ENCODE measurements around the gene PSMD3. TPM values are rescaled to one million over a fixed set of nuclear protein-coding genes. Genes with fewer than 3 reads are reported as not detected.

Gene PSMD3
- total RNA-seq, 4 donors from 2014 or later, result 72.2 to 121 (median 84.7) TPM

DNA sequence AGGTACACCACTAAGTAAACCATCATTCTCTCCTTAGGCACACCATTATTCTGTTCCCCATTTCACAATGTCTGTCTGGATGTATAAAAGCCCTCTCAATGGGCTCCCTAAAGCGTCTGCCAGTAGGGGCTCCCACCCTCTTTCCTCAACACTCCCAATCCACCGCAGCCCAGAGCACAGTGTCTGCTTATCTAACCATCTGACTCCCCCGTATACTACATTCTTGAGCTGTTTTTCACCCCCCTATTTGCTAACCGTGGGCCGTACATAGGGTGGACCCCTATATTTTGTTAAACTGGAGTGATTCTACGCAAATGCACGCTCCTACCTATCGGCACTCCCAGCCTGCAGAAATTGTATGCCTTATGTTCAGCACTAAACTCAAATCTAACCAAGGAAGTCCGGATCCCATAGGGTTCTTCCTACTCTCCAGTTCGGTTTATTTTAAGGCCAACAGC, 685 bp upstream of the PSMD3 start:
- no peak for DNase-seq
- no peak for TF ChIP-seq POLR2A (IDR thresholded peaks at IDR 0.05)
- TF ChIP-seq, protein P1, sequence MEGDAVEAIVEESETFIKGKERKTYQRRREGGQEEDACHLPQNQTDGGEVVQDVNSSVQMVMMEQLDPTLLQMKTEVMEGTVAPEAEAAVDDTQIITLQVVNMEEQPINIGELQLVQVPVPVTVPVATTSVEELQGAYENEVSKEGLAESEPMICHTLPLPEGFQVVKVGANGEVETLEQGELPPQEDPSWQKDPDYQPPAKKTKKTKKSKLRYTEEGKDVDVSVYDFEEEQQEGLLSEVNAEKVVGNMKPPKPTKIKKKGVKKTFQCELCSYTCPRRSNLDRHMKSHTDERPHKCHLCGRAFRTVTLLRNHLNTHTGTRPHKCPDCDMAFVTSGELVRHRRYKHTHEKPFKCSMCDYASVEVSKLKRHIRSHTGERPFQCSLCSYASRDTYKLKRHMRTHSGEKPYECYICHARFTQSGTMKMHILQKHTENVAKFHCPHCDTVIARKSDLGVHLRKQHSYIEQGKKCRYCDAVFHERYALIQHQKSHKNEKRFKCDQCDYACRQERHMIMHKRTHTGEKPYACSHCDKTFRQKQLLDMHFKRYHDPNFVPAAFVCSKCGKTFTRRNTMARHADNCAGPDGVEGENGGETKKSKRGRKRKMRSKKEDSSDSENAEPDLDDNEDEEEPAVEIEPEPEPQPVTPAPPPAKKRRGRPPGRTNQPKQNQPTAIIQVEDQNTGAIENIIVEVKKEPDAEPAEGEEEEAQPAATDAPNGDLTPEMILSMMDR (IDR thresholded peaks at IDR 0.05), result no peak
- intact Hi-C loops (cut with DNase I), result loop anchor here (1.0 kb wide), 1 partner anchor 21 kb away; no protein-coding TSS in a partner anchor
- Histone ChIP-seq H3K9me3 (no peaks in the 10 kb centered on the region), H3K27ac (peak overlapping the region; percentile 92 to 97 (median 95)), H3K4me1 (peaks cover 15 to 37% (median 21%) of the 10 kb centered on the region in 3 donors), H3K36me3 (peaks cover 5 to 15% (median 8%) of the 10 kb centered on the region in 3 donors), H3K4me3 (peak overlapping the region; percentile 36 to 97 (median 90)), H3K27me3 (peaks cover 0 to 22% (median 0%) of the 10 kb centered on the region in 4 donors)
- WGBS, 2 donors, result 1 to 3% methylated on average over 9 to 10 of the region's 10 CpGs

DNA sequence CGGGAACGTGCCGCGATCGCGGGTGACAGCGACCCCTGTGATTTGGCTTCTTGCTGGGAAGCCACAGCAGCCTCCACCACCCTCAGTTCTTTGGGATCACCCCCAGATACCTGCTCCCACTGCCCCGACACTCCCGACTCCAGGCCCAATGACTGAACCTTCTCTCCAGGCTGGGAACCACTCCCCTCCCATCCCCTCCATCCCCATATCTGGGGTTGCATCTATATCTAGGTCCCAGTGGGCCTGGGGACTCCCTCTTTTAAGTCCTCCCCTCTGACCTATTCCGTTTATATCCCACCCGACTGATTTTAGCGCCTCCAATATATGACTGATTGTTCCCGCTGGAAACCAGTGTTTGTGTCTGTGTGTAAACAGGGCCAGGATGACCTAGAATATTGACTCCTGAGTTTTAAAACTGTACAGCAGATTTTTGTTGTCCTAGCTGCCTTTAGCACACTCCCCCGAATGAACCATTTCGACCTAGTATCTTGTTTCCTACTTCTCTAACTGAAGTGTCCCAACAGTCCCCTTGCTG, 667 bp downstream of the PSMD3 start:
- H3K9me3 ChIP-seq, result no peaks in the 10 kb centered on the region
- no peak for DNase-seq
- intact Hi-C loops (cut with DNase I), result no loop called here
- WGBS, 2 donors, result 0 to 1% methylated on average over 15 of the region's 15 CpGs
- peaks cover 14 to 29% (median 17%) of the 10 kb centered on the region in 3 donors for H3K36me3 ChIP-seq
- peaks cover 15 to 37% (median 21%) of the 10 kb centered on the region in 3 donors for H3K4me1 ChIP-seq
- H3K27me3 ChIP-seq, result peaks cover 0 to 13% (median 0%) of the 10 kb centered on the region in 4 donors
- TF ChIP-seq POLR2A (IDR thresholded peaks at IDR 0.05), result no peak
- TF ChIP-seq, protein P1 (IDR thresholded peaks at IDR 0.05), result no peak
- H3K27ac ChIP-seq, result peak overlapping the region; percentile 92 to 97 (median 95)
- H3K4me3 ChIP-seq, result peak overlapping the region; percentile 89 to 98 (median 94)

DNA sequence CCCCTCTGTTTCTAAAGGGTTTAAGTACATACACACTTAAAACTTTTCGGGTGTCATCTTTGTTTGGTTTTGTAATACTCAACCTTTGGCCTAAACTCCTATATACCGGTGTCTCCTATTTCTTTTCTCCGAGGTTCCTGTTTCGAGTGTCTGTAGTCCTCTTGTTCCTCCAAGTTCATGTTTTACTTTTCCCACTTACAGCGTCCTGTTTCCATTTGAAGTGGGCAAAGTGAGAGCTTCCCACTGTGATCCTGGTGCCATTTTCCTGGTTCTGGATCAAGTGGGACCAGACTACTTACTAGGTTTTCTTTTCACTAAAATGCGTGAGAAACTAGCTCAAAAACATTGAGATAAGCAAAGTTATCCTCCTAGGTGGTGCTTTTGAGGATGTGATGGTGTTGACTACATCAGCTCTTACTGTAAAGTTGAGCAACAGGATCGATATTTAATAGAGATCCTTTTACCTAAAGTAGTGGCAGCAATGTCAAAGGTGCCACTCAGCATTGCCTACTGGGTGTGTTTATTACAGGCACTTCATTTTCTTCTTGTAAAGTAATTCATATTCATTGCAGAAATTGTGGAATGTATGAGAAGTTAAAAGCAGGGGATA, 1.3 kb downstream of the PSMD3 start:
- peaks cover 15 to 37% (median 21%) of the 10 kb centered on the region in 3 donors for H3K4me1 ChIP-seq
- intact Hi-C loops (cut with DNase I), result no loop called here
- DNase-seq, result no peak
- peaks cover 19 to 35% (median 23%) of the 10 kb centered on the region in 3 donors for H3K36me3 ChIP-seq
- no peaks in the 10 kb centered on the region for H3K9me3 ChIP-seq
- peak overlapping the region; percentile 89 to 98 (median 94) for H3K4me3 ChIP-seq
- TF ChIP-seq POLR2A (IDR thresholded peaks at IDR 0.05), result no peak
- TF ChIP-seq, protein P1 (IDR thresholded peaks at IDR 0.05), result no peak
- 11 to 15% methylated on average over 7 of the region's 7 CpGs for WGBS, 2 donors
- H3K27ac ChIP-seq, result peak overlapping the region in 3 of 4 donors; percentile 94 to 97 (median 96)
- peaks cover 0 to 7% (median 0%) of the 10 kb centered on the region in 4 donors for H3K27me3 ChIP-seq

DNA sequence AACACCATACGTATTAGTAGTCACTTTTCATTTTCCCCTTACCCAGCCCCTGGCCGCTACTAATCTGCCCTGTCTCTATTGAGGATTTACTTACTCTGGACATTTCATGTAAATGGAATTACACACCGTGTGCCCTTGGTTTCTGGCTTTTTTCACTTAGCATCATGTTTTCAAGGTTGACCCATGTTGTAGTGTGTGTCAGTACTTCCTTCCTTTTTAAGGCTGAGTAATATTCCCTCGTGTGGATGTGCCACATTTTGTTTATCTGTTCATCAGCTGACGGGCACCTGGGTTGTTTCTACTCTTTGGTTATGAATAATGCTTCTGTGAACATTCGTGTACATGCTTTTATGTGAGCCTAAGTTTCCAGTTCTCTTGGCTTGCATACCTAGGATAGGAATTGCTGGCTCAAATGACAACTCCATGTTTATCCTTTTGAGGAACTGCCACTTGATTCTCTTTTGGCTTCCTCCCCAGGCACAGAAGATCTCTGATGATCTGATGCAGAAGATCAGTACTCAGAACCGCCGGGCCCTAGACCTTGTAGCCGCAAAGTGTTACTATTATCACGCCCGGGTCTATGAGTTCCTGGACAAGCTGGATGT, 7.7 kb downstream of the PSMD3 start:
- intact Hi-C loops (cut with DNase I), result no loop called here
- 83 to 85% methylated on average over 8 to 11 of the region's 11 CpGs for WGBS, 2 donors
- TF ChIP-seq, protein P1 (IDR thresholded peaks at IDR 0.05), result no peak
- no peak for TF ChIP-seq POLR2A (IDR thresholded peaks at IDR 0.05)

DNA sequence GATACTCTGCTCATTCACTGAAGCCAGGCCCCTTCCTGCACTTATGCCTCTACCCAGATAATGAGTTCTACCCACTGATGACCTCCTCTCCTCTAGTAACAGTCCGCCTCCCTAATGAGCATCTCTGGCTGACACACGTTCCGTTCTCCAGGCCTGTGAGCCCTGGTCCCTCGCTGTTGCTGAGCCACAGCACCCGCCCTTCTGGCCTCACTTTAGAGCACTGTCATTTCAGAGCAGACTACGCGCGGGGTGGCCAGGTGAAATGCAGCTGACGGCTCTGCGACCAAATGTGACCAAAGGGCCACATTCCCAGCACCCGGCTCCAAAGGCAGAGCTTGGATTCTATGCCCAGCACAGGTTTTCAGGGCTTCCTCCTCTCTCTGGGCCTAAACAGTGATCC, 13.8 kb downstream of the PSMD3 start:
- Histone ChIP-seq H3K9me3 (no peaks in the 10 kb centered on the region), H3K36me3 (peaks cover 48 to 93% (median 69%) of the 10 kb centered on the region in 3 donors), H3K27ac (peak overlapping the region in 1 of 4 donors; percentile 58), H3K4me1 (peaks cover 0 to 26% (median 0%) of the 10 kb centered on the region in 3 donors), H3K4me3 (no peak overlapping the region), H3K27me3 (no peaks in the 10 kb centered on the region)
- 87 to 100% methylated on average over 3 to 5 of the region's 11 CpGs for WGBS, 2 donors
- DNase-seq, result no peak
- TF ChIP-seq, protein P1 (IDR thresholded peaks at IDR 0.05), result no peak
- no peak for TF ChIP-seq POLR2A (IDR thresholded peaks at IDR 0.05)
- intact Hi-C loops (cut with DNase I), result no loop called here

More for the DNA sequence above, 7.7 kb downstream of the PSMD3 start:
- no peak for DNase-seq
- Histone ChIP-seq H3K4me3 (no peak overlapping the region), H3K27ac (no peak overlapping the region), H3K27me3 (no peaks in the 10 kb centered on the region), H3K4me1 (peaks cover 0 to 3% (median 0%) of the 10 kb centered on the region in 3 donors), H3K9me3 (no peaks in the 10 kb centered on the region), H3K36me3 (peaks cover 67 to 99% (median 78%) of the 10 kb centered on the region in 3 donors)

Measured in esophagus squamous epithelium (tissue), 5 donors.